GM12801 (cell line): ENCODE results near the gene BSND.

ENCODE experiments used
- TF ChIP-seq, protein P1 (sequence below): IDR thresholded peaks from one replicate; pipeline ENCODE4 v1.5.1; 2011; ENCODE audit warnings: control low read depth; ENCODE audit not compliant: insufficient read length; ENCODE audit errors: extremely low read depth

Gene BSND

DNA sequence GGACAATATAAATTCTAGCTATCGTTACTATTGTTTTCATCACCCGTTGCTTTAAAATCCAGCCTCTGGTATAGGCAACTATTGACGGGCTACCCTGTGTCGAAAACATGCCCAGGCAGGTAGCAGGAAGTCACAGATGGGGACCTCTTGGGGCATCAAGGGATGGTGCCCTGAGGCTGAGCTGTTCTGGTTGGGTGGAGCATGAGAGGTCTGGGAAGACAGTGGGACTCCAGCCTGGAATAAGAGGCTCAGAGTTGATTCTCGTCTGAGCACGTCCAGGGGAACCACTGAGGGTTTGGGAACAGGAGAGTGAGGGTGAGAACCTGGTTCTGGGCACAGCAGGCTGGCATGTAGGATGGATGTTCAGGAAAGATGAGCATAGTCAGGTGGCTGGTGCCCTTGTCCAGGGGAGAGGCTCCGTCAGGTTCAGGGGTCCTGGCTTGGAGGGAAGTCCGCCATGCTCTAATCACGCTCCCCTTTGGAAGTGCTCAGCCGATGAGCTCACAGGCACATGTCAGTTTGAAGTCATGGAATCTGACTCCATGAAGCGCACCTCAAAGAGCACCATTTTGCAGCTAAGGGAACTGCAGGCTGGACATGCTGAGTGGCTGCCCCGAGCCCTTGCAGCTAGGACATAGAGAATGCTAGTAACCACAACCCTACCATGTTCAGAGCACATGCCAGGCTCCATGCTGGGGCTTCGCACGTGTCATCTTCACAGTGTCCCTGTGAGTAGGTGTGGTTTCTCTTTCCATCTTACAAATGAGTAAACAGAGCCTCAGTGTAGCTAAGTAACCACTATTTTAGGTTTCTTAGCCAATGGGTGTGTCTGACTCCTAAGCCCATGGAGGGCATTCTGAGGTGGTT is 61.6 kb downstream of the BSND start:
- TF ChIP-seq, protein P1, sequence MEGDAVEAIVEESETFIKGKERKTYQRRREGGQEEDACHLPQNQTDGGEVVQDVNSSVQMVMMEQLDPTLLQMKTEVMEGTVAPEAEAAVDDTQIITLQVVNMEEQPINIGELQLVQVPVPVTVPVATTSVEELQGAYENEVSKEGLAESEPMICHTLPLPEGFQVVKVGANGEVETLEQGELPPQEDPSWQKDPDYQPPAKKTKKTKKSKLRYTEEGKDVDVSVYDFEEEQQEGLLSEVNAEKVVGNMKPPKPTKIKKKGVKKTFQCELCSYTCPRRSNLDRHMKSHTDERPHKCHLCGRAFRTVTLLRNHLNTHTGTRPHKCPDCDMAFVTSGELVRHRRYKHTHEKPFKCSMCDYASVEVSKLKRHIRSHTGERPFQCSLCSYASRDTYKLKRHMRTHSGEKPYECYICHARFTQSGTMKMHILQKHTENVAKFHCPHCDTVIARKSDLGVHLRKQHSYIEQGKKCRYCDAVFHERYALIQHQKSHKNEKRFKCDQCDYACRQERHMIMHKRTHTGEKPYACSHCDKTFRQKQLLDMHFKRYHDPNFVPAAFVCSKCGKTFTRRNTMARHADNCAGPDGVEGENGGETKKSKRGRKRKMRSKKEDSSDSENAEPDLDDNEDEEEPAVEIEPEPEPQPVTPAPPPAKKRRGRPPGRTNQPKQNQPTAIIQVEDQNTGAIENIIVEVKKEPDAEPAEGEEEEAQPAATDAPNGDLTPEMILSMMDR, result no peak

DNA sequence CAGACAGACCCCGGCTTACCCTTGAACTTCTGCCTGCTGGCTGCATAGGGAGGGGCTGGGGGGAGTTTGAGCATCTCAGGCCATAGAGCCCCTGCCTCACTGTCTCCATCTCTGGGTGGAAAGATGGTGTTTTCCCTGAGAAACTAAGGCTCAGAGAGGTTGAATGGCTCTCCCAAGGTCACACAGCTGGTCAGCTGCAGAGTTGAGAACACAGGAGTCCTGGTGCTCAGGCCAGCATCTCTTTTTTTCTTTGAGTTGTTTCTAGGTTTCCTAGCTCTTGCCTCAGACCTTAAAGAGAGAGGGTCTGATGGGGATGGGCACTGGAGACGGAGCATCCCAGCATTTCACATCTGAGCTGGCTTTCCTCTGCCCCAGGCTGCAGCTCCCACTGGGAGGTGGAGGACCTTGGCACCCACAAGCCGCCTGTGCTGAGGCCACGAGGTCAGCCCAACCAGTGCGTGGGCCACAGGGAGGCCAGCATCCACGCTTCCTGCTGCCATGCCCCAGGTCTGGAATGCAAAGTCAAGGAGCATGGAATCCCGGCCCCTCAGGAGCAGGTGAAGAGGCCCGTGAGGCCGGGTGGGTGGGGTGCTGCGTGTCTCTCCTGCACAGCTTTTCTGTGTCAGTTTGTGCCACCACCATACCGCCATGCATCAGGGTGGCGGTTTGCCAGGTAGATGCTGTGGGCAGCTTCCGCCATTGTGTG is 62.4 kb downstream of the BSND start:
- TF ChIP-seq, protein P1, result no peak
